ENCODE measurements around the gene RPS2.

Gene RPS2

GRCh38 chr16:1965396-1966001, 873 bp upstream of the RPS2 start:
- TF ChIP-seq CTCF (IDR thresholded peaks at IDR 0.05; ENCODE audit: low read depth, low read length) = no peak
- peak overlapping the region; percentile 96 for H3K4me3 ChIP-seq (ENCODE audit: low read depth, low read length)

DNA sequence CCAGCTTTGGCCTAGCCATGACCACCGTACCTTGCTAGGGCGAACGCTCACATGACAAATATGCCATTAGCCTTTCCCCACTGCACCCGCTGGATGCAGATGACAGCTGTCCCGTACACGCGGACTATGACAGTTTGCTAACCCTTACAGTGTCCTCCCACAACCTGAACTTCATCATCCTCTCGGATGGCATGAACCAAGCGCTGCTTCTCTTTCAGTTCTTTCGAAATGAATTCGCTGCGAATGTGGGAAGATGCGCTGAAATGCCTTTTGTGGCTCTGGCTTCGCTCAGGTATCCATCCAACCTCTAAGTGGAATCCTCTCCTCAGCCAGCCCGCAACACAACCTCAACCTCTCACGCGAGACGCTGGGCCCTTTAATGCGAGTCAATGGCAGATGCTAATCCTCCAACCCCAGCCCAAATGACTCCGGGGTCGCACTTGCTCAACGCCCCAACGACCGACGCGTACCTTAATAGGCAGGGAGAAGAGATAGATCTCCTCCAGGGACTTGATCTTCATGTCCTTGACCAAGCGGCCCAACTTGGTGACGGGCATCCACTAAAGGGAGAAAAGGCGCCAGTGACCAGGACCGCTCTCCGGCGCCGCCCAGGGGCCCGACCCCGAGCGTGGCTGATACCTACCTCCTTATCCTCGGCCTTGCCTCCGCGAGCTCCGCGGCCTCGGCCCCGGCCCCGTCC, 670 bp downstream of the RPS2 start:
- no peak for TF ChIP-seq CTCF (IDR thresholded peaks at IDR 0.05; ENCODE audit: low read depth, low read length)
- peak overlapping the region; percentile 96 for H3K4me3 ChIP-seq (ENCODE audit: low read depth, low read length)

DNA sequence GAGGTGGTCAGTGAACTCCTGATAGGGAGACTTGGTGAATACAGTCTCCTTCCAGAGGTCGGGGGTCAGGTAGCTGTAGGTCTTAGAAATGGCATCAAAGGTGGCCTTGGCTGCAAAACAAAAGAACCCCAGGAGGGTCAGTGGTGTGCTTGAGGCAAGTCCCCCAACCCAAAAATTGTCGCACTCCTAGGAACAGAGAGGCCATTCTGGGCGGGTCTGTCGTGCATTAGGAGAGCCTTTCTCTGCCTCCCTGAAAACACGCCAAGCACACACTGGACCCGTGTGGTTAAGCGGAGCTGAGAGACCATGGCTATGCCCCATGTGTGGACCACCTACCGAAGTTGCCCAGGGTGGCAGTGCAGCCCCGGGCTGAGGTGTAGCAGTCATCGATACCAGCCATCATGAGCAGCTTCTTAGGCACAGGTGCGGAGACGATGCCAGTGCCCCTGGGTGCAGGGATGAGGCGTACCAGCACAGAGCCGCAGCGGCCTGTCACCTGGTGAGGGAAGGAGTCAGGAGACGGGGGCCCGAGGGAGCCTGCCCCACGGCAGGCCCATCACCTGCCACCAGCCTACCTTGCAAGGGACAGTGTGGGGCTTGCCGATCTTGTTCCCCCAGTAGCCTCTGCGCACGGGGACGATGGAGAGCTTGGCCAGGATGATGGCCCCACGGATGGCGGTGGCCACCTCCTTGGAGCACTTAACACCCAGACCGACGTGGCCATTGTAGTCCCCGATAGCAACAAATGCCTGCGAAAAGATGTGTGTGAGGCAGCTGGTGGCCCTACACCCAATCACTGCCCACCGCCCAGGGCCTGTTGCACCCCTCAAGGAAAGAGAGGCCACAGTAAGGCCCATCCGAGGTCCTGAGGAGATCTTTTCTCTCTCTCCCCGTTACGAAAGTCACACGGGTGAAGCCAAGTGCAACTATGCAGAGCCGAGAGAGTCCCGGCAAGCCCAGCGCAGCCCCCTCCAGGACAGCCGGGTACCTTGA, 2.2 kb downstream of the RPS2 start:
- H3K4me3 ChIP-seq (ENCODE audit: low read depth, low read length) = peak overlapping the region; percentile 96

DNA sequence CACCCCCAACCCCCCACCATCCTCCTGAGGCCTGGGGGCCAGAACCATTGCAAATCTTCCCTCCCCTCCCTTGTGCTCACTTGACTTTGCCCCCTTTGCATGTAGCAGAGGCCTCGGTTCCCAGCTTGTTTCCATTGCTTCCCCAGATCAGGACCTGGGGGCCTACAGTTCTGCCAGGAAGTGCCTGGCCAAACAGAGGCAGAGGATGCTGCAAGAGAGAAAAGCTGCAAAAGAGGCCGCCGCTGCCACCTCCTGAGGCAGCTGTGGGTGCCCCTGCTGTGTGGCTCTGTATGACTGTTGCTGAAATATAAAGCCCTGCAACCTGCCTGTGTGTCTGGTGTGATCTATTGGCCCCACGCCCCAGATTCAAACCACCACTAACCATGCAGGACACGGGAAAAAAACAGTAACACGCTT, 3.0 kb downstream of the RPS2 start:
- H3K4me3 ChIP-seq (ENCODE audit: low read depth, low read length) = no peak overlapping the region
- no peak for TF ChIP-seq CTCF (IDR thresholded peaks at IDR 0.05; ENCODE audit: low read depth, low read length)

DNA sequence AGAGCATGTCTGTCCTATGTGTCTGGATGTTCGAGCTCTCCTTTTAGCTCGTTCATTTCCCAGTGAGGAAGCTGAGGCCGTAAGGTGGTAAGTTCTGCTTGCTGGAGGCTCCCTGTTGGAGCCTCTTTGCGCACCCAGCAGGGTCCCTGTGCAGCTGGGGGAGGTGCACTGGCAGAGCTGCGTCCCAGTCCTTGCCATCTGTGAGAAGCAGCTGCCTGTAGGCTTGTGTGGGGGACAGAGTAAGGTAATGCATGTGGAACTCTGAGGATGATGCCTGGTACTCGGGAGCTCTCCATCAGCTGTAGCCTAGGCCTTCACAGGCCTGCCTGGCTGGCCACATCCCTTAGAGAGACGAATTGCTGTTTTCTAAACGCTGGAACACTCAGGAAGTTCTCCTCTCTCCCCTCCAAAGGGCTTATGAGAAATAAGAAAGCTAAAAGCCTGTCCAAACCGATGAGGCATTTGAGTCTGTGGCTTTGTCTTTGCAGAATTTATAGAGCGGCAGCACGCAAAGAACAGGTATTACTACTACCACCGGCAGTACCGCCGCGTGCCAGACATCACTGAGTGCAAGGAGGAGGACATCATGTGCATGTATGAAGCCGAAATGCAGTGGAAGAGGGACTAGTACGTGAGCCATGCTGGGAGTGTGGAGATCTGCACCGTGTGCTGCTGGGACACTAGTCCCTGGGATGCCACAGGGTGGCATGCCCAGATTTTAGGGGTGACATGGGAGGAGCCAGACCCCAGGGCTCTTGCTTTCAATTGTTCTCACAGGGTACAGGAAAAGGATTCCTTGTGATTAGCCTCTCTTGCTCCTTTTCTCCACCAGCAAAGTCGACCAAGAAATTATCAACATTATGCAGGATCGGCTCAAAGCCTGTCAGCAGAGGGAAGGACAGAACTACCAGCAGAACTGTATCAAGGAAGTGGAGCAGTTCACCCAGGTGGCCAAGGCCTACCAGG, 3.7 kb downstream of the RPS2 start:
- H3K4me3 ChIP-seq (ENCODE audit: low read depth, low read length) = peak overlapping the region; percentile 79

GRCh38 chr16:1959269-1960039, 5.2 kb downstream of the RPS2 start, which contains the start of gene NDUFB10:
Gene NDUFB10 (plus strand): TSS chr16:1959538. CDS start chr16:1959625, 87 bp downstream.
- H3K4me3 ChIP-seq (ENCODE audit: low read depth, low read length) = peak within 1 kb of the TSS; percentile 79
- TF ChIP-seq CTCF (IDR thresholded peaks at IDR 0.05; ENCODE audit: low read depth, low read length) = peak; percentile 56

More for the DNA sequence above, 3.7 kb downstream of the RPS2 start:
- TF ChIP-seq CTCF (IDR thresholded peaks at IDR 0.05; ENCODE audit: low read depth, low read length) = no peak
